Endothelial cell of umbilical vein (primary cell): ENCODE data around the gene IGFBP7. TPM values are rescaled to one million over a fixed set of nuclear protein-coding genes. Genes with fewer than 3 reads are reported as not detected.

Experiments used
- BruUV-seq: library from RNA; stranded (reverse); fragments of 400-500 nt; replicated peaks from 2 replicates; lab custom pipeline; 2021; lab: Mats Ljungman, UMichigan
- CTCF ChIA-PET: fragments of 300-600, 350-600 bp; sonication (Branson Sonifier 250); formaldehyde crosslinking; loops from one replicate; lab custom pipeline; 2021; ENCODE audit warnings: antibody characterized with exemption, inconsistent platforms; lab: Charles Lee
- POLR2A ChIA-PET: fragments of 300-600, 350-600 bp; sonication (Branson Sonifier 250); formaldehyde crosslinking; loops from one replicate; lab custom pipeline; 2021; ENCODE audit warnings: antibody characterized with exemption, inconsistent platforms; lab: Charles Lee
- DNase-seq: peaks from one replicate; pipeline ENCODE4 v3.0.0-alpha.2; 2011; ENCODE audit warnings: low read depth, low spot score
- FAIRE-seq: peaks from 2 replicates; lab custom pipeline; 2011; peaks lifted over from hg19 to GRCh38; lab: Jason Lieb, UNC
- H2AFZ ChIP-seq: 2 replicates; pipeline ENCODE4 v1.6.0; 2012; ENCODE audit warnings: low read depth, low read length, control low read depth, inconsistent platforms
- H3K27ac ChIP-seq: 2 replicates; pipeline ENCODE4 v1.5.1; 2011; ENCODE audit warnings: low read depth, mild to moderate bottlenecking, control low read depth, low read length, moderate library complexity; ENCODE audit not compliant: insufficient read depth
- H3K27me3 ChIP-seq, 2 experiments: 2 replicates each; pipeline versions ENCODE4 v1.6.0 to v1.6.1; 2011; ENCODE audit warnings: low read length in 2 of 2, mixed read lengths in 1 of 2; ENCODE audit not compliant: control insufficient read depth in 2 of 2, insufficient read depth in 2 of 2
- H3K36me3 ChIP-seq, 2 experiments: 2 replicates in 1 of 2; 3 replicates in 1 of 2; pipeline ENCODE4 v1.5.1; 2011; ENCODE audit warnings: low read length in 2 of 2, mild to moderate bottlenecking in 1 of 2, moderate library complexity in 1 of 2; ENCODE audit not compliant: control insufficient read depth in 2 of 2, insufficient read depth in 2 of 2; ENCODE audit errors: extremely low read depth in 1 of 2
- H3K4me1 ChIP-seq: 3 replicates; pipeline ENCODE4 v1.5.1; 2011; ENCODE audit warnings: mild to moderate bottlenecking, low read length; ENCODE audit not compliant: control insufficient read depth, insufficient read depth; ENCODE audit errors: extremely low read depth
- H3K4me2 ChIP-seq: 2 replicates; pipeline ENCODE4 v1.6.1; 2011; ENCODE audit warnings: low read length, control low read depth, mixed read lengths; ENCODE audit not compliant: insufficient read depth
- H3K4me3 ChIP-seq, 3 experiments: fragments of 200-600 bp in 1 of 3; sonication (generic), shearing (Covaris generic) in 1 of 3; replicated peaks in 1 of 3; 2 replicates each; pipeline ENCODE4 v1.5.1; 2011 to 2016; ENCODE audit warnings: control low read depth in 3 of 3, low read length in 3 of 3, mild to moderate bottlenecking in 2 of 3, inconsistent platforms in 1 of 3, low read depth in 1 of 3, moderate library complexity in 1 of 3; ENCODE audit not compliant: insufficient read depth in 1 of 3
- H3K79me2 ChIP-seq: 2 replicates; pipeline ENCODE4 v1.6.0; 2012; ENCODE audit warnings: low read length, inconsistent platforms; ENCODE audit not compliant: control insufficient read depth, insufficient read depth
- H3K9ac ChIP-seq: replicated peaks from 2 replicates; pipeline ENCODE3; 2011; ENCODE audit warnings: low read length, control low read depth; ENCODE audit not compliant: insufficient read depth; ENCODE audit errors: extremely low read depth
- H3K9me1 ChIP-seq: replicated peaks from 3 replicates; pipeline ENCODE4 v1.6.0; 2011; ENCODE audit warnings: mild to moderate bottlenecking, low read length; ENCODE audit not compliant: control insufficient read depth, insufficient read depth; ENCODE audit errors: extremely low read depth
- H3K9me3 ChIP-seq: replicated peaks from 2 replicates; pipeline ENCODE4 v1.5.1; 2012; ENCODE audit warnings: low read length, inconsistent platforms; ENCODE audit not compliant: control insufficient read depth, insufficient read depth
- H4K20me1 ChIP-seq: replicated peaks from 2 replicates; pipeline ENCODE3; 2011; ENCODE audit warnings: mild to moderate bottlenecking, low read length; ENCODE audit not compliant: control insufficient read depth, insufficient read depth; ENCODE audit errors: extremely low read depth
- EZH2 ChIP-seq: IDR thresholded peaks from 2 replicates; pipeline ENCODE4 v1.6.1; 2012; ENCODE audit warnings: borderline replicate concordance, low read depth, mild to moderate bottlenecking, moderate library complexity, low read length, inconsistent platforms; ENCODE audit not compliant: severe bottlenecking
- FOS ChIP-seq: IDR thresholded peaks from 2 replicates; pipeline ENCODE4 v1.6.1; 2011; ENCODE audit warnings: mild to moderate bottlenecking, low read length, moderate library complexity, borderline replicate concordance; ENCODE audit not compliant: insufficient read depth
- GATA2 ChIP-seq: IDR thresholded peaks from 2 replicates; pipeline ENCODE4 v1.7.0; 2011; ENCODE audit warnings: low read depth, mild to moderate bottlenecking, moderate library complexity, mixed read lengths, low read length; ENCODE audit not compliant: insufficient read length, insufficient read depth
- JUN ChIP-seq: IDR thresholded peaks from 2 replicates; pipeline ENCODE4 v1.6.1; 2011; ENCODE audit warnings: borderline replicate concordance, low read depth; ENCODE audit not compliant: insufficient read length, insufficient read depth
- MAX ChIP-seq: IDR thresholded peaks from 2 replicates; pipeline ENCODE4 v1.6.1; 2011; ENCODE audit not compliant: insufficient read depth, insufficient read length
- MYC ChIP-seq: IDR thresholded peaks from one replicate; pipeline ENCODE4 v1.6.1; 2011; ENCODE audit warnings: mild to moderate bottlenecking, low read depth, low read length
- POLR2A ChIP-seq: IDR thresholded peaks from 2 replicates; pipeline ENCODE4 v1.6.1; 2012; ENCODE audit warnings: low read depth, mild to moderate bottlenecking, control low read depth, low read length
- POLR2AphosphoS5 ChIP-seq: IDR thresholded peaks from 2 replicates; pipeline ENCODE4 v1.6.1; 2012; ENCODE audit warnings: low read depth, mild to moderate bottlenecking, control low read depth, low read length, moderate library complexity; ENCODE audit not compliant: insufficient read depth
- dilution Hi-C: fragments of 300-500 bp; cut with MboI; formaldehyde crosslinking; loops from one replicate; pipeline ENCODE4 v1.15.0; 2019; ENCODE audit warnings: low sequenced_read_pairs; ENCODE audit not compliant: extremely low pct_ligation_motif_present
- intact Hi-C: fragments of 100-400 bp; cut with micrococcal nuclease; formaldehyde crosslinking; loops from one replicate; pipeline ENCODE4 v1.10.0; 2022
- polyA plus RNA-seq, 4 experiments: library from polyadenylated mRNA; depleted of rRNA in 3 of 4; stranded (reverse) in 3 of 4; unstranded in 1 of 4; fragments of >200 nt; gene quantifications; 2 replicates each; pipeline versions ENCODE4 v1.2.1 to v1.2.3, GENCODE V29; 2011 to 2012; ENCODE audit warnings: missing spikeins in 1 of 4
- total RNA-seq: library from RNA; stranded (reverse); gene quantifications from 2 replicates; pipeline ENCODE4 v1.2.3, GENCODE V29; 2021
- TF ChIP-seq, protein P1 (sequence below), 2 donors: IDR thresholded peaks; 1 replicate in 1 of 2; 2 replicates in 1 of 2; pipeline ENCODE4 v1.5.1; 2011; ENCODE audit warnings: low read length in 2 of 2, mild to moderate bottlenecking in 2 of 2, moderate library complexity in 2 of 2, control low read depth in 1 of 2, inconsistent platforms in 1 of 2, low read depth in 1 of 2; ENCODE audit not compliant: insufficient read depth in 1 of 2; ENCODE audit errors: extremely low read depth in 1 of 2

The IGFBP7 gene
- total and polyA plus RNA-seq, 2 donors (not counting 3 experiments of a cell fraction or from before 2014, with no cell fraction given): 526 to 770 TPM

GRCh38 chr4:57103051-57103450 is 7.1 kb downstream of the IGFBP7 start:
- FAIRE-seq (no peak), DNase-seq (peak; percentile 59)
- intact Hi-C loops (loop anchor here (2.0 kb wide), 1 partner anchor 60 kb away; no protein-coding TSS in a partner anchor), dilution Hi-C loops (no loop called here)
- peaks cover 45% of the 10 kb centered on the region for H3K4me1 ChIP-seq
- peaks cover 89% of the 10 kb centered on the region for H3K79me2 ChIP-seq
- peak overlapping the region; percentile 75 for H3K27ac ChIP-seq
- H3K9ac ChIP-seq: peak overlapping the region; percentile 52
- H3K9me3 ChIP-seq: no peaks in the 10 kb centered on the region
- no peak overlapping the region for H2AFZ ChIP-seq
- BruUV-seq: no TSS peak
- no peak overlapping the region for H3K4me3 ChIP-seq
- H3K9me1 ChIP-seq: no peaks in the 10 kb centered on the region
- TF ChIP-seq GATA2: no peak
- peak; percentile 36 for TF ChIP-seq POLR2A
- CTCF ChIA-PET: interaction anchor here (1.0 to 4.7 kb wide), 3 partner anchors 22 to 61 kb away, joined by 4 to 28 read pairs (median 20); no protein-coding TSS in a partner anchor
- H4K20me1 ChIP-seq: no peaks in the 10 kb centered on the region
- H3K27me3 ChIP-seq: no peaks in the 10 kb centered on the region
- peaks cover 2 to 13% of the 10 kb centered on the region in 2 experiments for H3K36me3 ChIP-seq
- POLR2A ChIA-PET: interaction anchor here (0.9 to 4.7 kb wide), 5 partner anchors 9 to 126 kb away, joined by 3 to 15 read pairs (median 5); partner anchors contain the start of gene NOA1
- peak overlapping the region; percentile 49 for H3K4me2 ChIP-seq

- FAIRE-seq (peak; percentile 84), DNase-seq (peak; percentile 94)
- peaks cover 45% of the 10 kb centered on the region for H3K4me1 ChIP-seq
- peak overlapping the region; percentile 52 for H3K9ac ChIP-seq
- H3K4me3 ChIP-seq: no peak overlapping the region
- no peak overlapping the region for H2AFZ ChIP-seq
- CTCF ChIA-PET: interaction anchor here (0.7 to 4.7 kb wide), 9 partner anchors 9 to 64 kb away, joined by 3 to 28 read pairs (median 4); partner anchors contain the start of gene IGFBP7
- H3K27ac ChIP-seq: peak overlapping the region; percentile 75
- no TSS peak for BruUV-seq
- TF ChIP-seq POLR2AphosphoS5 (peak; percentile 61), POLR2A (no peak), FOS (peak; percentile 38), JUN (peak; percentile 43), MYC (no peak), GATA2 (peak; percentile 54), MAX (no peak), EZH2 (no peak)
- TF ChIP-seq, protein P1, sequence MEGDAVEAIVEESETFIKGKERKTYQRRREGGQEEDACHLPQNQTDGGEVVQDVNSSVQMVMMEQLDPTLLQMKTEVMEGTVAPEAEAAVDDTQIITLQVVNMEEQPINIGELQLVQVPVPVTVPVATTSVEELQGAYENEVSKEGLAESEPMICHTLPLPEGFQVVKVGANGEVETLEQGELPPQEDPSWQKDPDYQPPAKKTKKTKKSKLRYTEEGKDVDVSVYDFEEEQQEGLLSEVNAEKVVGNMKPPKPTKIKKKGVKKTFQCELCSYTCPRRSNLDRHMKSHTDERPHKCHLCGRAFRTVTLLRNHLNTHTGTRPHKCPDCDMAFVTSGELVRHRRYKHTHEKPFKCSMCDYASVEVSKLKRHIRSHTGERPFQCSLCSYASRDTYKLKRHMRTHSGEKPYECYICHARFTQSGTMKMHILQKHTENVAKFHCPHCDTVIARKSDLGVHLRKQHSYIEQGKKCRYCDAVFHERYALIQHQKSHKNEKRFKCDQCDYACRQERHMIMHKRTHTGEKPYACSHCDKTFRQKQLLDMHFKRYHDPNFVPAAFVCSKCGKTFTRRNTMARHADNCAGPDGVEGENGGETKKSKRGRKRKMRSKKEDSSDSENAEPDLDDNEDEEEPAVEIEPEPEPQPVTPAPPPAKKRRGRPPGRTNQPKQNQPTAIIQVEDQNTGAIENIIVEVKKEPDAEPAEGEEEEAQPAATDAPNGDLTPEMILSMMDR (IDR thresholded peaks at IDR 0.05; ENCODE audit: extremely low read depth in 1 of 2, insufficient read depth in 1 of 2, low read depth in 1 of 2, low read length in 2 of 2): no peak
- peaks cover 2 to 13% of the 10 kb centered on the region in 2 experiments for H3K36me3 ChIP-seq
- POLR2A ChIA-PET: interaction anchor here (1.0 to 2.7 kb wide), 4 partner anchors 8 to 125 kb away, joined by 3 to 19 read pairs (median 4); partner anchors contain the start of genes IGFBP7 and NOA1
- H3K4me2 ChIP-seq: peak overlapping the region; percentile 49
- peaks cover 89% of the 10 kb centered on the region for H3K79me2 ChIP-seq
- H3K9me1 ChIP-seq: no peaks in the 10 kb centered on the region
- intact Hi-C loops: loop anchor here (1.0 to 2.0 kb wide), 4 partner anchors 12 to 61 kb away; no protein-coding TSS in a partner anchor
- H4K20me1 ChIP-seq: no peaks in the 10 kb centered on the region
- H3K27me3 ChIP-seq: no peaks in the 10 kb centered on the region
- H3K9me3 ChIP-seq: no peaks in the 10 kb centered on the region
- dilution Hi-C loops: no loop called here
Measured at GRCh38 chr4:57102050-57102624, 8.0 kb downstream of the IGFBP7 start.
